Neural progenitor cell (in vitro differentiated cells): ENCODE measurements around the gene HOXC9. TPM values are rescaled to one million over a fixed set of nuclear protein-coding genes. Genes with fewer than 3 reads are reported as not detected.

Experiments used
- DNase-seq: peaks from one replicate; pipeline ENCODE4 v3.0.0-alpha.2; 2016; ENCODE audit warnings: low spot score
- H2AFZ ChIP-seq: fragments of 200-600 bp; sonication (generic); replicated peaks from 2 replicates; pipeline ENCODE4 v1.6.1; 2016; ENCODE audit warnings: antibody characterized with exemption
- H3F3A ChIP-seq: fragments of 200-600 bp; sonication (generic); 2 replicates; pipeline ENCODE4 v1.6.1; 2016; ENCODE audit warnings: antibody characterized with exemption, low read depth
- H3K27ac ChIP-seq: fragments of 200-600 bp; sonication (generic); 2 replicates; pipeline ENCODE4 v1.5.1; 2016; ENCODE audit warnings: mild to moderate bottlenecking
- H3K27me3 ChIP-seq: fragments of 200-600 bp; sonication (generic); 2 replicates; pipeline ENCODE4 v1.6.1; 2016; ENCODE audit warnings: mild to moderate bottlenecking, moderate library complexity
- H3K36me3 ChIP-seq: fragments of 200-600 bp; sonication (generic); 2 replicates; pipeline ENCODE4 v1.5.1; 2016
- H3K4me1 ChIP-seq: fragments of 200-600 bp; sonication (generic); 2 replicates; pipeline ENCODE4 v1.6.1; 2016; ENCODE audit warnings: mixed run types
- H3K4me2 ChIP-seq: fragments of 200-600 bp; sonication (generic); 2 replicates; pipeline ENCODE4 v1.6.1; 2016
- H3K4me3 ChIP-seq: fragments of 200-600 bp; sonication (generic); 2 replicates; pipeline ENCODE4 v1.5.1; 2016
- H3K79me2 ChIP-seq: fragments of 200-600 bp; sonication (generic); 2 replicates; pipeline ENCODE4 v1.6.1; 2016; ENCODE audit warnings: low read depth
- H3K9ac ChIP-seq: fragments of 200-600 bp; sonication (generic); 2 replicates; pipeline ENCODE4 v1.6.1; 2016
- H3K9me3 ChIP-seq: fragments of 200-600 bp; sonication (generic); 2 replicates; pipeline ENCODE4 v1.5.1; 2016; ENCODE audit warnings: low read depth
- H4K20me1 ChIP-seq: fragments of 200-600 bp; sonication (generic); 2 replicates; pipeline ENCODE4 v1.6.1; 2016; ENCODE audit warnings: low read depth
- H3K27ac Mint-ChIP-seq: 3 replicates; pipeline ENCODE4 v1.8.0; 2021; ENCODE audit warnings: mixed read lengths
- H3K27me3 Mint-ChIP-seq: 2 replicates; pipeline ENCODE4 v1.8.0; 2022; ENCODE audit warnings: low read depth, mild to moderate bottlenecking, inconsistent platforms, moderate library complexity, mixed read lengths; ENCODE audit not compliant: insufficient read depth
- H3K36me3 Mint-ChIP-seq: 3 replicates; pipeline ENCODE4 v1.8.0; 2021; ENCODE audit warnings: mixed read lengths
- H3K4me1 Mint-ChIP-seq: 3 replicates; pipeline ENCODE4 v1.8.0; 2021; ENCODE audit warnings: mixed read lengths
- H3K4me3 Mint-ChIP-seq: 3 replicates; pipeline ENCODE4 v1.8.0; 2021; ENCODE audit warnings: mild to moderate bottlenecking, moderate library complexity, mixed read lengths
- H3K9me3 Mint-ChIP-seq: 3 replicates; pipeline ENCODE4 v1.8.0; 2020; ENCODE audit warnings: mixed read lengths
- CTCF ChIP-seq: fragments of 200-600 bp; sonication (generic); IDR thresholded peaks from 2 replicates; pipeline ENCODE4 v1.5.1; 2017; ENCODE audit warnings: antibody characterized with exemption, mild to moderate bottlenecking
- EZH2 ChIP-seq: fragments of 200-600 bp; sonication (generic); IDR thresholded peaks from 2 replicates; pipeline ENCODE4 v1.6.1; 2017; ENCODE audit warnings: antibody characterized with exemption, mild to moderate bottlenecking, moderate library complexity
- EZH2phosphoT487 ChIP-seq: fragments of 200-600 bp; sonication (generic); IDR thresholded peaks from 2 replicates; pipeline ENCODE4 v1.6.1; 2017; ENCODE audit warnings: antibody characterized with exemption
- total RNA-seq: library from RNA; depleted of rRNA; stranded (reverse); fragments of >200 nt; gene quantifications from 2 replicates; pipeline ENCODE4 v1.2.3, GENCODE V29; 2015; ENCODE audit warnings: low replicate concordance

The HOXC9 gene
- total RNA-seq, 1 donor from 2014 or later: not detected

- peaks cover 100% of the 10 kb centered on the region for H3K27me3 ChIP-seq
- no peak overlapping the region for H3K4me3 ChIP-seq
- no peak overlapping the region for H3K9ac ChIP-seq
- TF ChIP-seq CTCF (no peak), EZH2 (peak; percentile 99), EZH2phosphoT487 (peak; percentile 78)
- no peak overlapping the region for H2AFZ ChIP-seq
- no peak overlapping the region for H3K4me3 Mint-ChIP-seq
- no peaks in the 10 kb centered on the region for H3K9me3 ChIP-seq
- peaks cover 9% of the 10 kb centered on the region for H3K9me3 Mint-ChIP-seq
- no peak overlapping the region for H3K27ac Mint-ChIP-seq
- no peak overlapping the region for H3K27ac ChIP-seq
- H4K20me1 ChIP-seq: peaks cover 92% of the 10 kb centered on the region
- H3K36me3 ChIP-seq: no peaks in the 10 kb centered on the region
- H3K27me3 Mint-ChIP-seq: peaks cover 88% of the 10 kb centered on the region
- no peaks in the 10 kb centered on the region for H3K79me2 ChIP-seq
- no peaks in the 10 kb centered on the region for H3K4me1 ChIP-seq
- DNase-seq: peak; percentile 62
- no peaks in the 10 kb centered on the region for H3K36me3 Mint-ChIP-seq
- no peaks in the 10 kb centered on the region for H3F3A ChIP-seq
- no peaks in the 10 kb centered on the region for H3K4me1 Mint-ChIP-seq
- peak overlapping the region; percentile 20 for H3K4me2 ChIP-seq
These were observed 29.8 kb downstream of the HOXC9 start for GRCh38 chr12:54029529-54030441.

DNA sequence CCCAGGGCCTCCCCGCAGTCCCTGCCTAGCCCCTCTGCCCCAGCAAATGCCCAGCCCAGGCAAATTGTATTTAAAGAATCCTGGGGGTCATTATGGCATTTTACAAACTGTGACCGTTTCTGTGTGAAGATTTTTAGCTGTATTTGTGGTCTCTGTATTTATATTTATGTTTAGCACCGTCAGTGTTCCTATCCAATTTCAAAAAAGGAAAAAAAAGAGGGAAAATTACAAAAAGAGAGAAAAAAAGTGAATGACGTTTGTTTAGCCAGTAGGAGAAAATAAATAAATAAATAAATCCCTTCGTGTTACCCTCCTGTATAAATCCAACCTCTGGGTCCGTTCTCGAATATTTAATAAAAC is 30.5 kb downstream of the HOXC9 start:
- Mint-ChIP-seq H3K4me1 (no peaks in the 10 kb centered on the region), H3K9me3 (peaks cover 9% of the 10 kb centered on the region), H3K4me3 (peak overlapping the region; percentile 33), H3K27ac (no peak overlapping the region), H3K27me3 (peaks cover 88% of the 10 kb centered on the region), H3K36me3 (no peaks in the 10 kb centered on the region)
- H3K36me3 ChIP-seq: no peaks in the 10 kb centered on the region
- no peaks in the 10 kb centered on the region for H3K9me3 ChIP-seq
- no peak overlapping the region for H3K9ac ChIP-seq
- no peaks in the 10 kb centered on the region for H3F3A ChIP-seq
- H3K79me2 ChIP-seq: no peaks in the 10 kb centered on the region
- no peak overlapping the region for H2AFZ ChIP-seq
- no peaks in the 10 kb centered on the region for H3K4me1 ChIP-seq
- no peak overlapping the region for H3K4me3 ChIP-seq
- peaks cover 91% of the 10 kb centered on the region for H4K20me1 ChIP-seq
- peaks cover 100% of the 10 kb centered on the region for H3K27me3 ChIP-seq
- DNase-seq: no peak
- H3K27ac ChIP-seq: no peak overlapping the region
- H3K4me2 ChIP-seq: no peak overlapping the region
- TF ChIP-seq EZH2phosphoT487 (peak; percentile 73), CTCF (no peak), EZH2 (peak; percentile 89)

- no peaks in the 10 kb centered on the region for H3K4me1 Mint-ChIP-seq
- Histone ChIP-seq H3K4me1 (no peaks in the 10 kb centered on the region), H3K9ac (no peak overlapping the region), H3K36me3 (no peaks in the 10 kb centered on the region), H2AFZ (no peak overlapping the region), H3F3A (no peaks in the 10 kb centered on the region), H3K4me2 (no peak overlapping the region), H3K79me2 (no peaks in the 10 kb centered on the region), H3K9me3 (no peaks in the 10 kb centered on the region), H4K20me1 (peaks cover 91% of the 10 kb centered on the region), H3K27me3 (peaks cover 100% of the 10 kb centered on the region), H3K27ac (no peak overlapping the region), H3K4me3 (no peak overlapping the region)
- H3K4me3 Mint-ChIP-seq: no peak overlapping the region
- TF ChIP-seq EZH2: peak; percentile 95
- no peak for TF ChIP-seq CTCF
- peak; percentile 99 for TF ChIP-seq EZH2phosphoT487
- no peak overlapping the region for H3K27ac Mint-ChIP-seq
- peaks cover 12% of the 10 kb centered on the region for H3K9me3 Mint-ChIP-seq
- H3K27me3 Mint-ChIP-seq: peaks cover 88% of the 10 kb centered on the region
- no peaks in the 10 kb centered on the region for H3K36me3 Mint-ChIP-seq
- DNase-seq: peak; percentile 70
These were observed 31.0 kb downstream of the HOXC9 start for GRCh38 chr12:54030889-54031471.
